Coronary artery (tissue), 2 donors: ENCODE measurements around the gene NUSAP1.

Experiments used
- DNase-seq: peaks from one replicate; pipeline ENCODE4 v3.0.0-alpha.2; 2017; ENCODE audit warnings: low spot score
- H3K27ac ChIP-seq, 2 donors: fragments of 200-600 bp; sonication (generic); one replicate each; pipeline ENCODE4 v1.5.1; 2016 to 2019
- H3K4me3 ChIP-seq: fragments of 200-600 bp; sonication (generic); 2 replicates; pipeline ENCODE4 v1.5.1; 2016; ENCODE audit warnings: mild to moderate bottlenecking, moderate library complexity
- TF ChIP-seq, protein P1 (sequence below): fragments of 200-600 bp; sonication (generic); IDR thresholded peaks from one replicate; pipeline ENCODE4 v1.5.1; 2019; ENCODE audit warnings: antibody characterized with exemption

NUSAP1 gene

GRCh38 chr15:41429003-41429890 is 96.6 kb downstream of the NUSAP1 start:
- DNase-seq: no peak
- Histone ChIP-seq H3K4me3 (no peak overlapping the region), H3K27ac (no peak overlapping the region)
- TF ChIP-seq, protein P1, sequence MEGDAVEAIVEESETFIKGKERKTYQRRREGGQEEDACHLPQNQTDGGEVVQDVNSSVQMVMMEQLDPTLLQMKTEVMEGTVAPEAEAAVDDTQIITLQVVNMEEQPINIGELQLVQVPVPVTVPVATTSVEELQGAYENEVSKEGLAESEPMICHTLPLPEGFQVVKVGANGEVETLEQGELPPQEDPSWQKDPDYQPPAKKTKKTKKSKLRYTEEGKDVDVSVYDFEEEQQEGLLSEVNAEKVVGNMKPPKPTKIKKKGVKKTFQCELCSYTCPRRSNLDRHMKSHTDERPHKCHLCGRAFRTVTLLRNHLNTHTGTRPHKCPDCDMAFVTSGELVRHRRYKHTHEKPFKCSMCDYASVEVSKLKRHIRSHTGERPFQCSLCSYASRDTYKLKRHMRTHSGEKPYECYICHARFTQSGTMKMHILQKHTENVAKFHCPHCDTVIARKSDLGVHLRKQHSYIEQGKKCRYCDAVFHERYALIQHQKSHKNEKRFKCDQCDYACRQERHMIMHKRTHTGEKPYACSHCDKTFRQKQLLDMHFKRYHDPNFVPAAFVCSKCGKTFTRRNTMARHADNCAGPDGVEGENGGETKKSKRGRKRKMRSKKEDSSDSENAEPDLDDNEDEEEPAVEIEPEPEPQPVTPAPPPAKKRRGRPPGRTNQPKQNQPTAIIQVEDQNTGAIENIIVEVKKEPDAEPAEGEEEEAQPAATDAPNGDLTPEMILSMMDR: no peak
